Activated naive CD4-positive, alpha-beta T cell (primary cell): Measurements from ENCODE around the gene SMAD4.
A peak's percentile ranks its signal among the peaks of the same experiment; 100 is the strongest.
"Not testable (repeated sequence)": the region's sequence is repeated elsewhere in the genome, so short reads cannot be mapped to it uniquely, and the experiment has no call there.

Experiments
- DNase-seq, 4 experiments: peaks; one replicate each; lab custom pipeline; 2025; lab: John Stamatoyannopoulos, UW

The SMAD4 gene

GRCh38 chr18:51029694-51030536, at the start of gene SMAD4:
SMAD4 (plus strand) TSS chr18:51030213; CDS start chr18:51047047, 16,834 bp downstream.
- DNase-seq, result peak; percentile 96 to 98 (median 97)

DNA sequence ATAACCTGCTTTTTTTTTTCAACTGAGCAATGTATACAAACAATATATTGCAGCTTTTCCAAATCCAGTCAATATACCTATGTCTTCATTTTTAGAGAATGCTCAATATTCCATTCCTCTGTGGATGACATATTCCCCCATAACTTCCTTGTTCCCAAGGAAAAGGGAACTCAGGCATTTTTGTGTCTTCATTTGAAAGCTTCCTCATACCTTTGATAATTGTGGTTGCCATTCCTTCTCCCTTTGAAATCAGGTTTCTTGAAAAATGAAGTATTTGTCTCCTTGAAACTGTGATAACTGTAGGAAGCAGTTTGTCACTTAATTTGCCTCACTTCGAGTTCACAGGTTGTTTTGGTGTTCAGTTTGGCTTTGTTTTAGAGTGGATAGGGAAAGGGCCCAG, 48.6 kb upstream of the SMAD4 start:
- DNase-seq, result no peak

GRCh38 chr18:50982086-50982801, 47.8 kb upstream of the SMAD4 start:
- DNase-seq, result no peak

GRCh38 chr18:50982802-50983179, 47.2 kb upstream of the SMAD4 start:
- no peak for DNase-seq

- no peak for DNase-seq
Measured at GRCh38 chr18:50986360-50987087, 43.5 kb upstream of the SMAD4 start.

DNA sequence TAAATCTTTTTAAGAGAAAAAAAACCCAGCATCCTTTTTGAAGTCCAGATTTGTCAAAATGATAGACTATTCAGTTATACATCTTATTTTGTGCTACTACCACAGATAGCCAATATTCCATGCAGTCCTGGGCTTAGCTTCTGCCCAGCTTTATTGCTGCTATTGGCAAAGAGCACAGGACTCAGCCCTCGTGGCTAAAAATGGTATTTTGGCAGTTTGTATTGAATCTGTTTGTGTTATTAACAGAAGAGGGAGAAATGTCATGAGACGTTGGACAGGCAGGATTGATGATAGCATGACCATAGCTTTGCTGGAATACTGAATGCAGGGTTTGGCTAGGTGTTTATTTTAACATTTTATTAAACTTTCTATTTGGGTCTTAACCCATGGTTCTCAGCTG, 42.8 kb upstream of the SMAD4 start:
- DNase-seq, result no peak

- no peak for DNase-seq
Measured at GRCh38 chr18:50989711-50990110, 40.3 kb upstream of the SMAD4 start.

- no peak for DNase-seq
Measured at GRCh38 chr18:50992351-50992762, 37.7 kb upstream of the SMAD4 start.

DNA sequence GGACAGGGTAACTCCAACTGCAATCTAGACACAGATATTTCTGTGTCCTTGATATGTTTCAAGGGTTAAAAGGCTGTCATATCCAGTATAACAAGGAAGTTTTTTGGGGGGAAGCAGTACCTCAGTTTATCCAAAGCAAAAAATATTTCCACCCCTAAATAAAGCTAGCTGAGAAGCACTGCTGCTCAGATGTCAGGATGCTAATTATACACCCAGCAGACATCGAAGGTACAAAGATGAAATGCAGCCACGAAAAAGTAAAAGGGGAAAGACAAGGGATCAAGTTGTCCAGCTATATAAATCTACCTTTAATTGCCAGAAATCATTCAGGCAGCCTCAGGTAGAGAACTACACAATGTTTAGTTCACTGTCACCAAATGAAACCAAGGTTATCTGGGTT, 36.0 kb upstream of the SMAD4 start:
- DNase-seq, result no peak

DNA sequence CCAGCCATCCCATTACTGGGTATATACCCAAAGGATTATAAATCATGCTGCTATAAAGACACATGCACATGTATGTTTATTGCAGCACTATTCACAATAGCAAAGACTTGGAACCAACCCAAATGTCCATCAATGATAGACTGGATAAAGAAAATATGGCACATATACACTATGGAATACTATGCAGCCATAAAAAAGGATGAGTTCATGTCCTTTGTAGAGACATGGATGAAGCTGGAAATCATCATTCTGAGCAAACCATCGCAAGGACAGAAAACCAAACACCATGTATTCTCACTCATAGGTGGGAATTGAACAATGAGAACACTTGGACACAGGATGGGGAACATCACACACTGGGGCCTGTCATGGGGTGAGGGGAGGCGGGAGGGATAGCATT, 26.8 kb upstream of the SMAD4 start:
- DNase-seq, result not testable (repeated sequence)

DNA sequence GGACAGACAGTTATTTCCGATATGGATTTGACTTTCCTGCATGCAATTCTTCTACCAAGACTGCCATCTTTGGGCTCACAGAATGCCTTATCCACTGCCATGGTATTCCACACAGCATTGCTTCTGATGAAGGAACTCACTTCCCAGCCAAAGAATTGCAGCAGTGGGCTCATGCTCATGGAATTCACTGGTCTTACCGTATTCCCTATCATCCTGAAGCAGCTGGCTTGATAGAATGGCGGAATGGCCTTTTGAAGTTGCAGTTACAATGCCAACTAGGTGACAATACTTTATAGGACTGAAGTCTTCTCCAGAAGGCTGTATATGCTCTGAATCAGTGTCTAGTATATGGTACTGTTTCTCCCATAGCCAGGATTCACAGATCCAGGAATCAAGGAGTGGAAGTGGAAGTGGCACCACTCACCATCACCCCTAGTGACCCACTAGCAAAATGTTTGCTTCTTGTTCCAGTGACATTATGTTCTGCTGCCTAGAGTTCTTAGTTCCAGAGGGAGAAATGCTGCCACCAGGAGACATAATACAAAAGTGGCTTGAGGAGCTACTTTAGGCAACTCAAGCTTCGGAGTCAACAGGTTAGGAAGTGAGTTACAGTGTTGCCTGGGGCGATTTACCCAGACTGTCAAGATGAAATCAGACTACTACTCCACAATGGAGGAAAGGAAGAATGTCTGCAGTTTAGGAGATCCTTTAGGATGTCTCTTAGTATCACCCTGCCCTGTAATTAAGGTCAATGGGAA, 23.8 kb upstream of the SMAD4 start:
- DNase-seq, result no peak

GRCh38 chr18:51006948-51007789, 22.8 kb upstream of the SMAD4 start:
- DNase-seq, result no peak

GRCh38 chr18:51007790-51008139, 22.2 kb upstream of the SMAD4 start:
- no peak for DNase-seq

GRCh38 chr18:51009072-51009471, 20.9 kb upstream of the SMAD4 start:
- DNase-seq, result no peak

DNA sequence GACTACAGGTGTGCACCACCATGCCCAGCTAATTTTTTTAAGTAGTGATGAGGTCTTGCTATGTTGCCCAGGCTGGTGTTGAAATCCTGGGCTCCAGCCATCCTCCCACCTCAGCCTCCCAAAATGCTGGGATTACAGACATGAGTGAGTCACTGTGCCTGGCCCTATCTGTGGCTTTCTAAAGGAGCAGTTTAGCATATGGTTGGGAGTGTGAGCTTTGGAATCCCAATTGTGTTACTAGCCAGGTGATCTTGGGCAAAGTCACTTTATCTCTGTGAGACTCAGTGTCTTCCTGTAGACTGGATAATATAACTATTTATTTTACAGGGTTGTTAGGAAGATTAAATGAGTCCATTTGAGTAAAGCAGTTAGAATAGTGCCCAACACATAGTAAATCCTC, 19.8 kb upstream of the SMAD4 start:
- DNase-seq, result no peak

DNA sequence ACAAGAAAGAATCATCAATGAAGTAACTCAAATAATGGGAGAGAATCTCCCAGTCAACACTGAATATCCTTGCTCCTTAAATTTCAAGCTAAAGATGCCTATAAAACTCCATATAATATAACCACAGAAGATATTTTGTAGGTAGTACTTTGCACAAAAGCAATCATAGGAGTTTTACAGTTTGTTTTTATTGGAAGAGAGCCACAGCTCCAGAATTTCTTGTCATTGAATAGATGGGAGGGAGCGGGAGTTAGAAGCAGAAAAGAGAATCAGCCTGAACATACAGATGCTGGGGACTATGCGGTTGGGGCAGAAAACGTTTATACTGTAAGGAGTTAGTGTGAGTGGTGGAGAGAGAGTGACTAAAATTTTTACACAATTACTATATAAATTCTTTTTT, 18.3 kb upstream of the SMAD4 start:
- DNase-seq, result no peak

DNA sequence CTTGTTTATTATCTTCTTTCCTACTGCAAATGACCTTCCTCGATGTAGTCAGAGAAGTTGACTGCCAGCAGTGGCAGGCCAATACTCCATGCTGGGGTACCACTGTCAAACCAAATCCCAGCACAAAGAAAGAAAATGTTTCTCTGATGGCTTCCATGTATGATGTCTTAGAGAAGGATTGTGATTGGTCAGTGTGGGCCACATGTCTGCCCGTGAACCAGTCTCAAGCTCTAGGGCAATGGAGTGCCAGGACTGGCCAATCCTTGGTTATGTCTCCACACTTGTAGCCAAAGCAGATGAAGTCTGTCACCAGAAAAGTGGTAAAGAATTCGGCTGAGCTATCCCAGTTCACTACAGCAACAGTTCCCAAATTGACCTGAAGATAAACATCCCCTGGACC, 17.6 kb upstream of the SMAD4 start:
- no peak for DNase-seq

DNA sequence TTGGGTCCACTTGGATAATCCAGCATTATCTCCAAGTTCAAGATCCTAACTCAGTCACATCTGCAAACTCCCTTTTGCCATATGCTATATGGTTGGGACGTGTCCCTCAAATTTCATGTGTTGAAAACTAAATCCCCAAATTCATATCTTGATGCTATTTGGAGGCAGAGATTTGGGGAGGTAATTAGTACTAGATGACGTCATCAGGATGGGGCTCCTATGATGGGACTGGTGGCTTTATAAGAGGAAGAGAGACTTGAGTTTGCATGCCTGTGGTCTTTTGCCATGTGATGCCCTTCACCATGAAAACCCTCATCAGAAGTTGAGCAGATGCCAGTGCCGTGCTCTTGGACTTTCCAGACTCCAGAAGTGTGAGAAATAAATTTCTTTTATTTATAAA, 16.8 kb upstream of the SMAD4 start:
- no peak for DNase-seq

- DNase-seq, result no peak
Measured at GRCh38 chr18:51017140-51017879, 12.7 kb upstream of the SMAD4 start.

- no peak for DNase-seq
Measured at GRCh38 chr18:51020536-51020935, 9.5 kb upstream of the SMAD4 start.
